Neural crest cell (in vitro differentiated cells): ENCODE results near the gene KRT84. TPM values are rescaled to one million over a fixed set of nuclear protein-coding genes. Genes with fewer than 3 reads are reported as not detected.

Experiments
- DNase-seq: peaks from one replicate; pipeline ENCODE4 v3.0.0; 2021; ENCODE audit warnings: low read depth, mixed read lengths, low spot score
- H3K27ac Mint-ChIP-seq: one replicate; pipeline ENCODE4 v1.8.0; 2021; ENCODE audit warnings: mild to moderate bottlenecking, mixed read lengths; ENCODE audit not compliant: unreplicated experiment
- H3K27me3 Mint-ChIP-seq: 2 replicates; pipeline ENCODE4 v1.8.0; 2021; ENCODE audit warnings: low read depth, mild to moderate bottlenecking, mixed read lengths
- H3K36me3 Mint-ChIP-seq: 2 replicates; pipeline ENCODE4 v1.8.0; 2021; ENCODE audit warnings: low read depth, mild to moderate bottlenecking, mixed read lengths
- H3K4me1 Mint-ChIP-seq: 2 replicates; pipeline ENCODE4 v1.8.0; 2021; ENCODE audit warnings: mixed read lengths
- H3K4me3 Mint-ChIP-seq: one replicate; pipeline ENCODE4 v1.8.0; 2021; ENCODE audit warnings: mild to moderate bottlenecking, mixed read lengths
- H3K9me3 Mint-ChIP-seq: 2 replicates; pipeline ENCODE4 v1.8.0; 2021; ENCODE audit warnings: mixed read lengths
- total RNA-seq: library from RNA; stranded (reverse); gene quantifications from 2 replicates; pipeline ENCODE4 v1.2.1, GENCODE V29; 2021
- TF ChIP-seq, protein P1 (sequence below): fragments of 200-600 bp; sonication (generic); conservative IDR thresholded peaks from 2 replicates; pipeline ENCODE4 v1.5.0; 2021; ENCODE audit warnings: antibody characterized with exemption, mild to moderate bottlenecking

Gene KRT84
- total RNA-seq, 1 donor from 2014 or later = not detected

DNA sequence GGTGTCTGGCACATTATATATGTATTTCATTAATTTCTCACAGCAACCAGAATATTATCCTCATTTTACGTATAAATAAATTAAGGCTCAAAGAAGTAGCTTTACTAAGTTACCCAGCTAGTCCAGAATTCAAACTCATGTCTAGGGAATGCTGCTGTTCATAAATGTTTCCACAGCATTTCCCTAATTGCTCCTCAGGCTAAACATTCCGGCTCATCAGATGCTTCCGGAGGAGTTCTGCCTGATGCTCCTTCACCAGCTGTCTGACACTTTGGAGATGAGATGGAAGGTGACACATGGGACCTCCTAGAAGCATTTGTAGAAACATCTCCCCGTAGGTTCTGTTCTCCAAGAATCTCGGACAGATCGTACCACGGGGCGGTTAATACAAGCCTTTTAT is 30.3 kb downstream of the KRT84 start:
- H3K4me3 Mint-ChIP-seq = no peak overlapping the region
- peaks cover 23% of the 10 kb centered on the region for H3K27me3 Mint-ChIP-seq
- H3K4me1 Mint-ChIP-seq = no peaks in the 10 kb centered on the region
- no peaks in the 10 kb centered on the region for H3K9me3 Mint-ChIP-seq
- H3K27ac Mint-ChIP-seq = no peak overlapping the region
- no peaks in the 10 kb centered on the region for H3K36me3 Mint-ChIP-seq
- TF ChIP-seq, protein P1, sequence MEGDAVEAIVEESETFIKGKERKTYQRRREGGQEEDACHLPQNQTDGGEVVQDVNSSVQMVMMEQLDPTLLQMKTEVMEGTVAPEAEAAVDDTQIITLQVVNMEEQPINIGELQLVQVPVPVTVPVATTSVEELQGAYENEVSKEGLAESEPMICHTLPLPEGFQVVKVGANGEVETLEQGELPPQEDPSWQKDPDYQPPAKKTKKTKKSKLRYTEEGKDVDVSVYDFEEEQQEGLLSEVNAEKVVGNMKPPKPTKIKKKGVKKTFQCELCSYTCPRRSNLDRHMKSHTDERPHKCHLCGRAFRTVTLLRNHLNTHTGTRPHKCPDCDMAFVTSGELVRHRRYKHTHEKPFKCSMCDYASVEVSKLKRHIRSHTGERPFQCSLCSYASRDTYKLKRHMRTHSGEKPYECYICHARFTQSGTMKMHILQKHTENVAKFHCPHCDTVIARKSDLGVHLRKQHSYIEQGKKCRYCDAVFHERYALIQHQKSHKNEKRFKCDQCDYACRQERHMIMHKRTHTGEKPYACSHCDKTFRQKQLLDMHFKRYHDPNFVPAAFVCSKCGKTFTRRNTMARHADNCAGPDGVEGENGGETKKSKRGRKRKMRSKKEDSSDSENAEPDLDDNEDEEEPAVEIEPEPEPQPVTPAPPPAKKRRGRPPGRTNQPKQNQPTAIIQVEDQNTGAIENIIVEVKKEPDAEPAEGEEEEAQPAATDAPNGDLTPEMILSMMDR = no peak
- DNase-seq = no peak

DNA sequence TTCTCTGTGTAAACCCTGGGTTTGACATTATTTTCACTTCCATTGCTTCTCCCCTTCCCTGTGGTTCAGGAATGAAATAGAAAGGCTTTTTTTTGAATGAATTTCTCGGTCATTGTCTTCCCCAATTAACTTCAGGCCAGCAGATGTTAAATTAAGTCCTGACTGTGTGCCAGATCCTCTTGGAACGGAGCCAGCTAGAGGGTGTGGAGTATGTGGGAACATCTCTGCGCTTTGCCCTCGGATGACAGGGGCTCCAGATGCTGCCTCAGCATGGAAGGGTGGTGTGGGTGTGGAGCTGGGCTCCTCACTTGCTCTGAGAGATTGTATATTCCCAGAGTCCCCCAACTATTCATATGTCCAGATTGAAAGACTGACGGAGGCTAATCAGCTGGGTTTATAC is 31.3 kb downstream of the KRT84 start:
- peaks cover 24% of the 10 kb centered on the region for H3K27me3 Mint-ChIP-seq
- no peak for DNase-seq
- H3K4me3 Mint-ChIP-seq = no peak overlapping the region
- no peak overlapping the region for H3K27ac Mint-ChIP-seq
- H3K9me3 Mint-ChIP-seq = no peaks in the 10 kb centered on the region
- H3K4me1 Mint-ChIP-seq = no peaks in the 10 kb centered on the region
- TF ChIP-seq, protein P1 = no peak
- H3K36me3 Mint-ChIP-seq = no peaks in the 10 kb centered on the region

DNA sequence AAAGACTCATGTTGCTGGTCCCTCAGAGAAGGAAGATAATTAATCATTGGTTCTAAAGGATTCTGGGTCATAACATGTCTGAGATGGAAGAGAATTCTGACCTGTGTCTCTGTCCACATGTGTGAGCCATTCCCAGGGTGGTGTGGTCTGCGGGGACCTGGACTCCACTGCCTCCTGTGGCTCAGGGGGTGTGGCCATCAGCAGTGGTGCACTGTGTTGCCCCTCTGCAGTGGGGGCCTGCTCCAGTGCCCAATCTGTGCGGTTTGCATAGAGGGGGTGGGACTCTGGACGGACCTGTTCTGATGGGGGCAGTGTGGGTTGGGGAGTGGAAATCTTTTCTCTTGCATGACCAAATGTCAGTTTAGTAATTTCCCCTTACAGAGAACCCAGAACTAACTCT is 31.7 kb downstream of the KRT84 start:
- no peaks in the 10 kb centered on the region for H3K4me1 Mint-ChIP-seq
- DNase-seq = no peak
- H3K9me3 Mint-ChIP-seq = no peaks in the 10 kb centered on the region
- peaks cover 28% of the 10 kb centered on the region for H3K27me3 Mint-ChIP-seq
- no peak overlapping the region for H3K27ac Mint-ChIP-seq
- H3K36me3 Mint-ChIP-seq = no peaks in the 10 kb centered on the region
- H3K4me3 Mint-ChIP-seq = no peak overlapping the region
- TF ChIP-seq, protein P1 = no peak

DNA sequence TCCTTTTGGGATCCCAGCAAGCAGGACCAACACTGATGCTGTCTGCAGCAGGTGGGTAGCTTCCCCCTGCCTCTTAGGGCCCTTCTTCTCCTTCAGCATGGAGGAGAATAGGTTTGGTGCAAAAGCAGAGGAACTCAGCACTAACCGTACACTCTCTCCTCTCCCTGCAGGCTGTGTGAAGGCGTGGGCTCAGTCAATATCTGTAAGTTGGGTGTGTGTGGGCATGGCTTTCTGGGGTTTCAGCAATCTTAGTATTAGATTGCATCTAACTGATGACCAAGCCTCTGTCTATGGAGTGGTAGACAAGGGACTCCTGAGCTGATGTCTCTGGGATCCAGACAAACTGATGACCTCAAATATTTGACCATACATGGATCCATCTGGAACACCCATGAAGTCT is 32.5 kb downstream of the KRT84 start:
- no peak for DNase-seq
- no peak overlapping the region for H3K4me3 Mint-ChIP-seq
- H3K4me1 Mint-ChIP-seq = no peaks in the 10 kb centered on the region
- H3K27me3 Mint-ChIP-seq = peaks cover 32% of the 10 kb centered on the region
- H3K27ac Mint-ChIP-seq = no peak overlapping the region
- H3K36me3 Mint-ChIP-seq = no peaks in the 10 kb centered on the region
- no peaks in the 10 kb centered on the region for H3K9me3 Mint-ChIP-seq
- TF ChIP-seq, protein P1 = no peak

DNA sequence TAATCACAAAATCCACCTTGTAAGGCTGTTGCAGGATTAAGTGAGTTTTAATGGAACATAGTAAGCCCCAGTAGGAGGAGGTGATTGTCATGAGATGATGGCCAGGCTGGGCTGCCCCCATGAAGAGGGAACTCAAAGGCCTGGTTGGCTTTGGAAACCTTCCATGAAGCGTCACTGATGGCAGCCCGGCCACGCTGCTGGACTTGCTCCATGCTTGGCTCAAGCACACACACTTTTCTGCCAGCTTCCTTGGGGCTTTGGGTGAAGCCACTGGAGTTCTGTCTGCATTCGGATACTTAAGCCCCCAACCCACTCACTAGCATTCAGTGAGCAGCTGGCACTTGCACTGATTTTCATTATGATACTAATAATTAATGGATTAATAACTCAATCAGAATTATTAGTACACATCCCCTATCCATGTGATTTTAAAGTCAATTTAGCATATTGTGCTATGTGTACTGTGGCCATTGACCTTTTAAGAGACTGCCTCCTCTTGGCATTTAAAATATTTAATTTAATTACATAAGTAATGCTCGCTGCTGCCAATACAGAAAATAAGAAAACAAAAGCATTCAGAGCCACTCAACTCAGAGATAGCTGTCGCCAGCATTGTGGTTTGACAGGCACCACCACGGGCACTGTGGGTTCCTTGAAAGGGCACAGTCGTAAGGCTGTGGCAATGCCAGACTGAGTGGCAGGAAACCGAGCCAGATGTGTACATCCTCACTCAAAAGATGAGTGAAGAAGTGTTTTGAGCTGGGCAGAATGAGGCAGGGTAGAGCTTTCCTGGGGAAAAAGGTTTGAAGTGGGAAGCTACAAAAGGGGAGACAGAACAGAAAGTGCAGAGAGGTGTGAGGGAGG is 34.0 kb downstream of the KRT84 start:
- H3K27me3 Mint-ChIP-seq = peaks cover 34% of the 10 kb centered on the region
- H3K9me3 Mint-ChIP-seq = no peaks in the 10 kb centered on the region
- TF ChIP-seq, protein P1 = no peak
- H3K4me3 Mint-ChIP-seq = no peak overlapping the region
- DNase-seq = no peak
- no peaks in the 10 kb centered on the region for H3K4me1 Mint-ChIP-seq
- no peak overlapping the region for H3K27ac Mint-ChIP-seq
- no peaks in the 10 kb centered on the region for H3K36me3 Mint-ChIP-seq
